GM18861 (cell line): Measurements from ENCODE around the gene ADGRB3.

Experiments used
- ATAC-seq: cut with Tn5 transposase; IDR thresholded peaks from one replicate; pipeline ENCODE4 v1.9.1; 2021; ENCODE audit not compliant: unreplicated experiment

The ADGRB3 gene

GRCh38 chr6:68697394-68697793 lies 62.3 kb downstream of the ADGRB3 start:
- ATAC-seq = no peak

- no peak for ATAC-seq
Measured at GRCh38 chr6:68701159-68701558, 66.1 kb downstream of the ADGRB3 start.

- ATAC-seq = no peak
Measured at GRCh38 chr6:68704485-68704884, 69.4 kb downstream of the ADGRB3 start.

- no peak for ATAC-seq
Measured at GRCh38 chr6:68709091-68709490, 74.0 kb downstream of the ADGRB3 start.

GRCh38 chr6:68709882-68710281 lies 74.8 kb downstream of the ADGRB3 start:
- no peak for ATAC-seq

- ATAC-seq = no peak
Measured at GRCh38 chr6:68710496-68710895, 75.4 kb downstream of the ADGRB3 start.

- ATAC-seq = no peak
Measured at GRCh38 chr6:68710916-68711315, 75.8 kb downstream of the ADGRB3 start.

- ATAC-seq = no peak
Measured at GRCh38 chr6:68711386-68712000, 76.4 kb downstream of the ADGRB3 start.

GRCh38 chr6:68716620-68717019 lies 81.5 kb downstream of the ADGRB3 start:
- ATAC-seq = no peak

GRCh38 chr6:68718385-68719073 lies 83.4 kb downstream of the ADGRB3 start:
- ATAC-seq = no peak

GRCh38 chr6:68719761-68720160 lies 84.7 kb downstream of the ADGRB3 start:
- ATAC-seq = no peak

GRCh38 chr6:68722891-68723527 lies 87.9 kb downstream of the ADGRB3 start:
- ATAC-seq = no peak

GRCh38 chr6:68724060-68724459 lies 89.0 kb downstream of the ADGRB3 start:
- ATAC-seq = no peak

GRCh38 chr6:68726337-68726736 lies 91.3 kb downstream of the ADGRB3 start:
- no peak for ATAC-seq

- ATAC-seq = no peak
Measured at GRCh38 chr6:68726992-68727391, 91.9 kb downstream of the ADGRB3 start.

GRCh38 chr6:68727699-68728098 lies 92.6 kb downstream of the ADGRB3 start:
- ATAC-seq = no peak

- no peak for ATAC-seq
Measured at GRCh38 chr6:68728159-68728979, 93.3 kb downstream of the ADGRB3 start.

- ATAC-seq = no peak
Measured at GRCh38 chr6:68729377-68729903, 94.4 kb downstream of the ADGRB3 start.

- ATAC-seq = no peak
Measured at GRCh38 chr6:68730291-68731054, 95.4 kb downstream of the ADGRB3 start.

GRCh38 chr6:68732423-68732822 lies 97.3 kb downstream of the ADGRB3 start:
- ATAC-seq = no peak

GRCh38 chr6:68735866-68736265 lies 100.8 kb downstream of the ADGRB3 start:
- no peak for ATAC-seq
